A549 (cell line): ENCODE results near the gene GAPDHS. TPM values are rescaled to one million over a fixed set of nuclear protein-coding genes. Genes with fewer than 3 reads are reported as not detected.
A peak's percentile ranks its signal among the peaks of the same experiment; 100 is the strongest.

Source experiments
- ATAC-seq, 2 experiments: fragments of 200-7000 bp in 1 of 2; fragments of >200 bp in 1 of 2; cut with Nextera tagmentation in 1 of 2; cut with Tn5 transposase in 1 of 2; 3 replicates each; pipeline versions ENCODE4 v1.8.0 to v1.9.1; 2018 to 2020; ENCODE audit warnings: mild to moderate bottlenecking in 1 of 2, moderate library complexity in 1 of 2
- CTCF ChIA-PET: fragments of 300-600 bp; sonication (Branson Sonifier 250); formaldehyde crosslinking; extraction: SDS; loops from one replicate; lab custom pipeline; 2021; ENCODE audit warnings: antibody characterized with exemption, inconsistent platforms; lab: Yijun Ruan, JAX
- POLR2A ChIA-PET: fragments of 350-600 bp; formaldehyde crosslinking; extraction: SDS; loops from one replicate; lab custom pipeline; 2021; ENCODE audit warnings: antibody characterized with exemption, inconsistent platforms; lab: Yijun Ruan, JAX
- DNase-seq, 2 experiments: peaks; one replicate each; pipeline versions ENCODE4 v3.0.0 to v3.0.0-alpha.2; 2011 to 2016; ENCODE audit warnings: low read depth in 1 of 2, low spot score in 1 of 2
- FAIRE-seq: peaks from 2 replicates; lab custom pipeline; 2011; peaks lifted over from hg19 to GRCh38; lab: Jason Lieb, UNC
- H3K27ac ChIP-seq, 2 experiments: fragments of >200 bp; sonication (Bioruptor Twin); formaldehyde crosslinking; 3 replicates each; pipeline ENCODE4 v1.5.1; 2016 to 2017
- H3K4me1 ChIP-seq: fragments of >200 bp; sonication (Bioruptor Twin); formaldehyde crosslinking; 3 replicates; pipeline ENCODE4 v1.6.1; 2016
- H3K4me2 ChIP-seq: fragments of >200 bp; sonication (Bioruptor Twin); formaldehyde crosslinking; 3 replicates; pipeline ENCODE4 v1.6.1; 2016
- H3K4me3 ChIP-seq: fragments of >200 bp; sonication (Bioruptor Twin); formaldehyde crosslinking; 3 replicates; pipeline ENCODE4 v1.5.1; 2016
- H3K9me3 ChIP-seq: fragments of >200 bp; sonication (Bioruptor Twin); formaldehyde crosslinking; 3 replicates; pipeline ENCODE4 v1.6.1; 2016
- CBX2 ChIP-seq: fragments of 200-600 bp; sonication (generic); IDR thresholded peaks from 2 replicates; pipeline ENCODE4 v1.6.1; 2016; ENCODE audit warnings: low read depth, mild to moderate bottlenecking, borderline replicate concordance
- HDAC2 ChIP-seq: fragments of 200-600 bp; sonication (generic); IDR thresholded peaks from 2 replicates; pipeline ENCODE4 v1.6.1; 2016
- HEYL ChIP-seq: fragments of 250-450 bp; sonication (Bioruptor Pico); IDR thresholded peaks from 2 replicates; pipeline ENCODE4 v1.8.0; 2021; ENCODE audit warnings: mild to moderate bottlenecking, moderate library complexity
- KDM1A ChIP-seq: fragments of 200-600 bp; sonication (generic); IDR thresholded peaks from 2 replicates; pipeline ENCODE4 v1.6.1; 2016; ENCODE audit warnings: low read depth, mild to moderate bottlenecking
- KDM5A ChIP-seq: fragments of 200-600 bp; sonication (generic); IDR thresholded peaks from 2 replicates; pipeline ENCODE4 v1.6.1; 2016; ENCODE audit warnings: antibody characterized with exemption, mild to moderate bottlenecking
- MAZ ChIP-seq: fragments of 150-350 bp; IDR thresholded peaks from 2 replicates; pipeline ENCODE4 v1.6.1; 2014; ENCODE audit warnings: antibody characterized with exemption, low read depth, low read length, borderline replicate concordance
- MYC ChIP-seq: IDR thresholded peaks from 2 replicates; pipeline ENCODE4 v1.6.1; 2012; ENCODE audit warnings: mild to moderate bottlenecking, inconsistent platforms, low read length, improper control_type of control experiment, borderline replicate concordance
- NFE2L2 ChIP-seq: fragments of 150-350 bp; conservative IDR thresholded peaks from 2 replicates; pipeline ENCODE4 v1.6.1; 2014; ENCODE audit warnings: low read length
- NPAS2 ChIP-seq: fragments of 250-450 bp; sonication (Bioruptor Pico); IDR thresholded peaks from 2 replicates; pipeline ENCODE4 v1.8.0; 2022; ENCODE audit warnings: mild to moderate bottlenecking, moderate library complexity, borderline replicate concordance
- POLR2A ChIP-seq: IDR thresholded peaks from 2 replicates; pipeline ENCODE4 v1.6.1; 2012; ENCODE audit warnings: mild to moderate bottlenecking, low read length
- POLR2AphosphoS2 ChIP-seq: conservative IDR thresholded peaks from 2 replicates; pipeline ENCODE4 v1.6.1; 2012; ENCODE audit warnings: low read length, improper control_type of control experiment, inconsistent platforms
- RARB ChIP-seq: fragments of 250-450 bp; sonication (Bioruptor Pico); IDR thresholded peaks from 2 replicates; pipeline ENCODE4 v1.8.0; 2021; ENCODE audit warnings: mild to moderate bottlenecking, moderate library complexity
- RFX5 ChIP-seq: fragments of 450-650 bp; IDR thresholded peaks from 2 replicates; pipeline ENCODE4 v1.7.1; 2014; ENCODE audit warnings: antibody characterized with exemption, mild to moderate bottlenecking, moderate library complexity
- TFCP2L1 ChIP-seq: fragments of 250-450 bp; sonication (Bioruptor Pico); IDR thresholded peaks from 2 replicates; pipeline ENCODE4 v1.5.0; 2021; ENCODE audit warnings: mild to moderate bottlenecking
- TP53 ChIP-seq: fragments of 250-450 bp; sonication (Bioruptor Pico); IDR thresholded peaks from 2 replicates; pipeline ENCODE4 v1.5.0; 2021; ENCODE audit warnings: mild to moderate bottlenecking, moderate library complexity
- ZC3H11A ChIP-seq: fragments of 450-650 bp; IDR thresholded peaks from 2 replicates; pipeline ENCODE4 v1.6.1; 2014; ENCODE audit warnings: antibody characterized with exemption, mild to moderate bottlenecking
- ZNF302 ChIP-seq: fragments of 250-450 bp; sonication (Bioruptor Pico); IDR thresholded peaks from 2 replicates; pipeline ENCODE4 v1.9.0; 2021; ENCODE audit warnings: inconsistent platforms, mild to moderate bottlenecking, moderate library complexity
- WGBS: methylation state at CpG from one replicate; pipeline ENCODE4 v1.1.6; 2017; ENCODE audit errors: missing lambda C conversion rate; 5-methylcytosine and 5-hydroxymethylcytosine counted together
- polyA plus RNA-seq, 4 experiments: library from polyadenylated mRNA; depleted of rRNA in 3 of 4; stranded (reverse); fragments of >200 nt; fragmentation: RNase III in 1 of 4; extraction: RNeasy Plus Mini Kit Qiagen cat#74134 plus additional on column Dnase treatment in 1 of 4; gene quantifications; 2 replicates in 3 of 4; 3 replicates in 1 of 4; pipeline ENCODE4 v1.2.3, GENCODE V29; 2011 to 2017
- TF ChIP-seq, protein P1 (sequence below): fragments of >200 bp; sonication (Bioruptor Twin); formaldehyde crosslinking; IDR thresholded peaks from 3 replicates; pipeline ENCODE4 v1.5.1; 2016
- TF ChIP-seq, protein P2 (sequence below): fragments of >200 bp; sonication (Bioruptor Twin); formaldehyde crosslinking; IDR thresholded peaks from 2 replicates; pipeline ENCODE4 v1.6.1; 2016
- TF ChIP-seq, protein P3 (sequence below): fragments of 200-600 bp; sonication (generic); IDR thresholded peaks from 2 replicates; pipeline ENCODE4 v1.6.1; 2016; ENCODE audit warnings: antibody characterized with exemption, mild to moderate bottlenecking, moderate library complexity
- TF ChIP-seq, protein P4 (sequence below): fragments of >200 bp; sonication (Bioruptor Twin); formaldehyde crosslinking; IDR thresholded peaks from 3 replicates; pipeline ENCODE4 v1.6.1; 2016
- TF ChIP-seq, protein P5 (sequence below): fragments of 150-350 bp; IDR thresholded peaks from 2 replicates; pipeline ENCODE4 v1.6.1; 2014; ENCODE audit warnings: low read depth, mild to moderate bottlenecking, low read length
- TF ChIP-seq, protein P6 (sequence below): IDR thresholded peaks from 2 replicates; pipeline ENCODE4 v1.6.1; 2012

The GAPDHS gene
- polyA plus RNA-seq, 2 of the 4 experiments (the other 2 are of a cell fraction): not detected

DNA sequence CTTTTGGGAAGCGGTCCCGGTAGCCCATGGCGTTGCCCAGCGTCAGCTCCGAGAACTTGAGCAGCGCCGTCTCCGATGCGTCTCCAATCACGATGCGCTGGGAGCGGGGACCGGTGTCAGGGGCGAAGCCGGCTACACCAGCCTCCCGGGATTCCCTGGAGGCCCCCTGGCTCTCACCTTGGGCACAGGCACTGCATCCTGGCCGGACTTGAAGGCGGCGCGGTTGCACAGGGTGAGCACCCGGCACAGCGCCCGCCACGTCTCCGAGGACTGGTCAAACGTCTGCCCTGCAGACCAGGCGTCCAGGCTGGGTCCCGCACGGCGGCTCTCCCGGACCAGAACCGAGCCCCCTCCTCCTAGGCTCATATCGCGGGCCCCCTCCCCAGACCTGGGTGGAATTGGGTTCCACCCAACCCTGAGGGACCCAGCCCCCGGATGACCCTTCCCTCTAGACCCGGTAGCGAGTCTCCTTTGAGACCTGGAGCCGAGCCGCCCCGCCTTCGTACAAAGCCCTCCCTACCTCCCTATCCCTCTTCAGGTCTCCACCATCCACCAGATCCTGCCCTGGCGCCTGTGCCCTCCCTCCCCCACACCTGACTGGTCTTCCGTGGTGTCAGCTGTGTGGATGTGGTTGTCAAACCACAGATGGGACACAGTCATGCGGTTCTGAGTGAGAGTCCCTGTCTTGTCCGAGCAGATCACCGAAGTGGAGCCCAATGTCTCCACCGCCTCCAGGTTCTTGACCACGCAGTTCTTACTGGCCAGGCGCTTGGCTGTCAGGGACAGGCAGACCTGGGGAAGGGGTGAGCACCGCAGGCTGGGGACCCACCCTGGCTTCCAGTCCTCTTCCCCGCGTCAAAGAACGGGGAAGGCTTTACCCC lies 25.4 kb downstream of the GAPDHS start:
- 0 out of 3 replicates have a peak, but pooled peaks cover 6% of the 10 kb centered on the region for H3K4me1 ChIP-seq
- peak overlapping the region; percentile 51 for H3K4me3 ChIP-seq
- ChIA-PET CTCF (interaction anchor here (0.7 to 6.9 kb wide), 11 partner anchors 11 to 157 kb away, joined by 3 to 80 read pairs (median 5); no protein-coding TSS in a partner anchor), POLR2A (interaction anchor here (0.9 to 1.8 kb wide), 7 partner anchors 10 to 215 kb away, joined by 3 to 7 read pairs (median 5); partner anchors contain the start of gene COX6B1)
- WGBS: 62% methylated on average over 49 of the region's 53 CpGs
- peak; percentile 0 to 12; a peak in 3 of 6 replicates for ATAC-seq
- peak overlapping the region; percentile 83 for H3K4me2 ChIP-seq
- DNase-seq: no peak
- FAIRE-seq: peak; percentile 28
- no peaks in the 10 kb centered on the region for H3K9me3 ChIP-seq
- H3K27ac ChIP-seq: no peak overlapping the region
- TF ChIP-seq, protein P1, sequence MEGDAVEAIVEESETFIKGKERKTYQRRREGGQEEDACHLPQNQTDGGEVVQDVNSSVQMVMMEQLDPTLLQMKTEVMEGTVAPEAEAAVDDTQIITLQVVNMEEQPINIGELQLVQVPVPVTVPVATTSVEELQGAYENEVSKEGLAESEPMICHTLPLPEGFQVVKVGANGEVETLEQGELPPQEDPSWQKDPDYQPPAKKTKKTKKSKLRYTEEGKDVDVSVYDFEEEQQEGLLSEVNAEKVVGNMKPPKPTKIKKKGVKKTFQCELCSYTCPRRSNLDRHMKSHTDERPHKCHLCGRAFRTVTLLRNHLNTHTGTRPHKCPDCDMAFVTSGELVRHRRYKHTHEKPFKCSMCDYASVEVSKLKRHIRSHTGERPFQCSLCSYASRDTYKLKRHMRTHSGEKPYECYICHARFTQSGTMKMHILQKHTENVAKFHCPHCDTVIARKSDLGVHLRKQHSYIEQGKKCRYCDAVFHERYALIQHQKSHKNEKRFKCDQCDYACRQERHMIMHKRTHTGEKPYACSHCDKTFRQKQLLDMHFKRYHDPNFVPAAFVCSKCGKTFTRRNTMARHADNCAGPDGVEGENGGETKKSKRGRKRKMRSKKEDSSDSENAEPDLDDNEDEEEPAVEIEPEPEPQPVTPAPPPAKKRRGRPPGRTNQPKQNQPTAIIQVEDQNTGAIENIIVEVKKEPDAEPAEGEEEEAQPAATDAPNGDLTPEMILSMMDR: no peak
- TF ChIP-seq NPAS2 (CRISPR knock-in tag) (no peak), ZNF302 (no peak), TFCP2L1 (CRISPR knock-in tag) (no peak), POLR2AphosphoS2 (no peak)

DNA sequence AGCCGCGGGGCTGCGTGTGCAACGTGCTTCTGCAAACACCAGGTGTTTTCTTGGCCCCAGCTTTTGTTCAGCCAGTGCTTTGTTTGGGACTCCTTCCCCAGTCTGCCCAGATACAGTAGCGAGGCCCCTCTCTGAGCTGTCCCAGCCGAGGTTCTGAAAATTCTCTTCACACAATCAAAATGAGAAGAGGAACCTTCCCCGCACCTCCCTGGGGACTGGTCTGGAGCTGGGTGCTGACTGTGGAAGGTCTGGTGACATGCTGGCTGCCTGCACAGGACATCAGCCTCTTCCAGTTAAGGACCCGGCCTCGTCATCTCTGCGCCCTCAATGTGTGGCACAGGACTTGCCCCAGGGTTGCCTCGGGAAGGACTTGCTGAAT lies 26.0 kb downstream of the GAPDHS start:
- Histone ChIP-seq H3K4me2 (no peak overlapping the region), H3K4me3 (no peak overlapping the region), H3K4me1 (0 out of 3 replicates have a peak, but pooled peaks cover 6% of the 10 kb centered on the region), H3K27ac (no peak overlapping the region), H3K9me3 (no peaks in the 10 kb centered on the region)
- TF ChIP-seq CBX2 (no peak), POLR2A (no peak), RARB (no peak), ZC3H11A (no peak)
- TF ChIP-seq, protein P2, sequence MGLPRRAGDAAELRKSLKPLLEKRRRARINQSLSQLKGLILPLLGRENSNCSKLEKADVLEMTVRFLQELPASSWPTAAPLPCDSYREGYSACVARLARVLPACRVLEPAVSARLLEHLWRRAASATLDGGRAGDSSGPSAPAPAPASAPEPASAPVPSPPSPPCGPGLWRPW: no peak
- TF ChIP-seq, protein P3, sequence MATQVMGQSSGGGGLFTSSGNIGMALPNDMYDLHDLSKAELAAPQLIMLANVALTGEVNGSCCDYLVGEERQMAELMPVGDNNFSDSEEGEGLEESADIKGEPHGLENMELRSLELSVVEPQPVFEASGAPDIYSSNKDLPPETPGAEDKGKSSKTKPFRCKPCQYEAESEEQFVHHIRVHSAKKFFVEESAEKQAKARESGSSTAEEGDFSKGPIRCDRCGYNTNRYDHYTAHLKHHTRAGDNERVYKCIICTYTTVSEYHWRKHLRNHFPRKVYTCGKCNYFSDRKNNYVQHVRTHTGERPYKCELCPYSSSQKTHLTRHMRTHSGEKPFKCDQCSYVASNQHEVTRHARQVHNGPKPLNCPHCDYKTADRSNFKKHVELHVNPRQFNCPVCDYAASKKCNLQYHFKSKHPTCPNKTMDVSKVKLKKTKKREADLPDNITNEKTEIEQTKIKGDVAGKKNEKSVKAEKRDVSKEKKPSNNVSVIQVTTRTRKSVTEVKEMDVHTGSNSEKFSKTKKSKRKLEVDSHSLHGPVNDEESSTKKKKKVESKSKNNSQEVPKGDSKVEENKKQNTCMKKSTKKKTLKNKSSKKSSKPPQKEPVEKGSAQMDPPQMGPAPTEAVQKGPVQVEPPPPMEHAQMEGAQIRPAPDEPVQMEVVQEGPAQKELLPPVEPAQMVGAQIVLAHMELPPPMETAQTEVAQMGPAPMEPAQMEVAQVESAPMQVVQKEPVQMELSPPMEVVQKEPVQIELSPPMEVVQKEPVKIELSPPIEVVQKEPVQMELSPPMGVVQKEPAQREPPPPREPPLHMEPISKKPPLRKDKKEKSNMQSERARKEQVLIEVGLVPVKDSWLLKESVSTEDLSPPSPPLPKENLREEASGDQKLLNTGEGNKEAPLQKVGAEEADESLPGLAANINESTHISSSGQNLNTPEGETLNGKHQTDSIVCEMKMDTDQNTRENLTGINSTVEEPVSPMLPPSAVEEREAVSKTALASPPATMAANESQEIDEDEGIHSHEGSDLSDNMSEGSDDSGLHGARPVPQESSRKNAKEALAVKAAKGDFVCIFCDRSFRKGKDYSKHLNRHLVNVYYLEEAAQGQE: peak; percentile 39; the same call in 1 of the 2 replicates
- ChIA-PET POLR2A (interaction anchor here (0.5 kb wide), 1 partner anchor 181 kb away, joined by 4 read pairs; no protein-coding TSS in a partner anchor), CTCF (interaction anchor here (0.9 to 6.9 kb wide), 3 partner anchors 11 to 49 kb away, joined by 3 to 80 read pairs (median 4); no protein-coding TSS in a partner anchor)
- FAIRE-seq (no peak), ATAC-seq (no peak), DNase-seq (no peak)
- WGBS: 39% methylated on average over 11 of the region's 11 CpGs

DNA sequence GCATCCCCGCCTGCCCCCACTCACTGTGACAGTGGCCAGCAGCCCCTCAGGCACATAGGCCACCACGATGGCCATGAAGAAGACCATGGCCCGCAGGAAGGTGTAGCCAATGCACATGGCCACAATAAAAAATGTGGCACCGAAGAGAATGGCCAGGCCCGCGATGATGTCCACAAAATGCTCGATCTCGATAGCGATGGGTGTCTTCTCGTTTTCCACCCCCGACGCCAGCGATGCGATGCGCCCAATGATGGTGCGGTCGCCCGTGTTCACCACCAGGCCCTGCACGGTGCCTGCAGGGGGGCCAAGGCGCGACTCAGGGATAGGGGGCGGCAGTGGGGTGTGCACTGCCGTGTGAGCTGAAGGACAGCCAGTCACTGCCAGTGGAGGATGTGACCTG lies 26.5 kb downstream of the GAPDHS start:
- no peak overlapping the region for H3K27ac ChIP-seq
- CTCF ChIA-PET: interaction anchor here (0.9 to 6.9 kb wide), 2 partner anchors 12 to 41 kb away, joined by 3 to 80 read pairs; no protein-coding TSS in a partner anchor
- no peak for ATAC-seq
- no peak for FAIRE-seq
- H3K9me3 ChIP-seq: no peaks in the 10 kb centered on the region
- H3K4me2 ChIP-seq: no peak overlapping the region
- no peak overlapping the region for H3K4me3 ChIP-seq
- 65% methylated on average over 23 of the region's 23 CpGs for WGBS
- POLR2A ChIA-PET: interaction anchor here (0.5 kb wide), 1 partner anchor 182 kb away, joined by 4 read pairs; no protein-coding TSS in a partner anchor
- 0 out of 3 replicates have a peak, but pooled peaks cover 6% of the 10 kb centered on the region for H3K4me1 ChIP-seq
- DNase-seq: no peak
- TF ChIP-seq HEYL (no peak), CBX2 (no peak), KDM1A (no peak), HDAC2 (no peak), MAZ (no peak), TP53 (CRISPR knock-in tag) (no peak), KDM5A (no peak), RFX5 (no peak), NFE2L2 (no peak), MYC (no peak)
- TF ChIP-seq, protein P4, sequence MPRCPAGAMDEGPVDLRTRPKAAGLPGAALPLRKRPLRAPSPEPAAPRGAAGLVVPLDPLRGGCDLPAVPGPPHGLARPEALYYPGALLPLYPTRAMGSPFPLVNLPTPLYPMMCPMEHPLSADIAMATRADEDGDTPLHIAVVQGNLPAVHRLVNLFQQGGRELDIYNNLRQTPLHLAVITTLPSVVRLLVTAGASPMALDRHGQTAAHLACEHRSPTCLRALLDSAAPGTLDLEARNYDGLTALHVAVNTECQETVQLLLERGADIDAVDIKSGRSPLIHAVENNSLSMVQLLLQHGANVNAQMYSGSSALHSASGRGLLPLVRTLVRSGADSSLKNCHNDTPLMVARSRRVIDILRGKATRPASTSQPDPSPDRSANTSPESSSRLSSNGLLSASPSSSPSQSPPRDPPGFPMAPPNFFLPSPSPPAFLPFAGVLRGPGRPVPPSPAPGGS: no peak
- TF ChIP-seq, protein P5, sequence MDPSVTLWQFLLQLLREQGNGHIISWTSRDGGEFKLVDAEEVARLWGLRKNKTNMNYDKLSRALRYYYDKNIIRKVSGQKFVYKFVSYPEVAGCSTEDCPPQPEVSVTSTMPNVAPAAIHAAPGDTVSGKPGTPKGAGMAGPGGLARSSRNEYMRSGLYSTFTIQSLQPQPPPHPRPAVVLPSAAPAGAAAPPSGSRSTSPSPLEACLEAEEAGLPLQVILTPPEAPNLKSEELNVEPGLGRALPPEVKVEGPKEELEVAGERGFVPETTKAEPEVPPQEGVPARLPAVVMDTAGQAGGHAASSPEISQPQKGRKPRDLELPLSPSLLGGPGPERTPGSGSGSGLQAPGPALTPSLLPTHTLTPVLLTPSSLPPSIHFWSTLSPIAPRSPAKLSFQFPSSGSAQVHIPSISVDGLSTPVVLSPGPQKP: no peak
- TF ChIP-seq, protein P6, sequence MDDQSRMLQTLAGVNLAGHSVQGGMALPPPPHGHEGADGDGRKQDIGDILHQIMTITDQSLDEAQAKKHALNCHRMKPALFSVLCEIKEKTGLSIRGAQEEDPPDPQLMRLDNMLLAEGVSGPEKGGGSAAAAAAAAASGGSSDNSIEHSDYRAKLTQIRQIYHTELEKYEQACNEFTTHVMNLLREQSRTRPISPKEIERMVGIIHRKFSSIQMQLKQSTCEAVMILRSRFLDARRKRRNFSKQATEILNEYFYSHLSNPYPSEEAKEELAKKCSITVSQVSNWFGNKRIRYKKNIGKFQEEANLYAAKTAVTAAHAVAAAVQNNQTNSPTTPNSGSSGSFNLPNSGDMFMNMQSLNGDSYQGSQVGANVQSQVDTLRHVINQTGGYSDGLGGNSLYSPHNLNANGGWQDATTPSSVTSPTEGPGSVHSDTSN: no peak
